H54 (cell line): ENCODE results near the gene GNGT1.

ENCODE experiments used
- DNase-seq: peaks from one replicate; pipeline ENCODE4 v3.0.0; 2011; ENCODE audit warnings: low spot score, mixed read lengths; ENCODE audit not compliant: insufficient read length
- FAIRE-seq: peaks from 3 replicates; lab custom pipeline; 2011; peaks lifted over from hg19 to GRCh38; lab: Jason Lieb, UNC
- POLR2A ChIP-seq: IDR thresholded peaks from 2 replicates; pipeline ENCODE4 v1.6.1; 2011; ENCODE audit warnings: low read depth, mild to moderate bottlenecking, low read length

Gene GNGT1

DNA sequence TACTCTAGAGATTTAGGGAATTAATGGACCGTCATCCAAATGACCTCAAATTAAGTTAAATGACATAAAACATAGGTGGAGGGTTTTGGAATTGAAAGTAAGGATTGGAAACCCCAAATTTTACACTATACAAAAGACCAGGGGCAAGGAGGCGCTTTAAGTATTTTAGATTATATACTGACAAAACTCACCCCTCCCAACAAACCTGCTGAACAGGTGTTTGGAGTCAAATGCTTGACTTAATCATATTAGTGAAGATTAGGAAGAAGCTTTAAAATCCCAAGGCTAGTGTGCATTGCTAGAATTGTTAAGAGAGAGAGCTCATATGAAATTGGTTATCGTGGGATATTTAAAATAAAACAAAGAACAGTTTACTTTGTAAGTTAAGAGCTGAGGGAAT lies at the start of gene GNGT1:
GNGT1 (plus strand) TSS at position 301 of the 400 bp plus-strand sequence. CDS start 180 bp downstream, outside the sequence.
- FAIRE-seq (no peak), DNase-seq (no peak)
- no peak for TF ChIP-seq POLR2A

DNA sequence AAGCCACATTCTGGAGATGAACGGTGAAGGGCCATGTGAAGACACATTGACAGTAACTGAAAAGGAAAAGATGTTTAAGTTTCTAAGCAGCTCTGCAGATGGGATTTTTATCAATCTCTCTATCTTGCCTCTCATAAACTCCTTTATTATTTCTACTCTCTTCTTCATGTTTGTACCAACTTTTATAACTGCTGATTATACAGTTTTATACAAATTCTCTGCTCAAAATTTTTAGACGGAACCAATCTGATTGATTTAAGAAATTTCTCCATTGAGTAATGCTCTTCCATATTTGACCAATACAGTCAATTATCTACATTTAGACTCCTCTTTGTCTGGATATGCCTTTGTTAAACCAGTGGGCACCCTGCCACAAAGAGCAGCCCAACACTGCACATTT lies 47.5 kb upstream of the GNGT1 start:
- no peak for TF ChIP-seq POLR2A
- no peak for FAIRE-seq
- no peak for DNase-seq

DNA sequence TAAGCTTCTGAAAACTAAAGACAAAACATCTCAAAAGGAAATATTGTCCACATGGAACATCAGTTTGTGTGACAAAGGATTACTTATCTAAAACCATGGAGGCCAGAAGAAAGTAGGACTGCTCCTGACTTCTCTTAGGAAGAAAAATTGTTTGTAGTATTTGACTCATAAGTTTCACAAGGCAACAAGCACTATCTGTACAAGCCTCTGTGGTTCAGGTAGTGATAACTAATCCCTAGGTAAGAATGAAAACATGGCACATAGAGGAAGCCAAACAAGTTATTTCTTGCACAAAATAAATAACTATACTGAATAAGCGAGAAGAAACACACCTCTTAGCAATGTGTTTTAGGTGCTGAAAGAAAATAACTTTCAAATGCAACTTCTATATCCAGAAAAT lies 46.1 kb upstream of the GNGT1 start:
- DNase-seq: no peak
- FAIRE-seq: no peak
- no peak for TF ChIP-seq POLR2A

DNA sequence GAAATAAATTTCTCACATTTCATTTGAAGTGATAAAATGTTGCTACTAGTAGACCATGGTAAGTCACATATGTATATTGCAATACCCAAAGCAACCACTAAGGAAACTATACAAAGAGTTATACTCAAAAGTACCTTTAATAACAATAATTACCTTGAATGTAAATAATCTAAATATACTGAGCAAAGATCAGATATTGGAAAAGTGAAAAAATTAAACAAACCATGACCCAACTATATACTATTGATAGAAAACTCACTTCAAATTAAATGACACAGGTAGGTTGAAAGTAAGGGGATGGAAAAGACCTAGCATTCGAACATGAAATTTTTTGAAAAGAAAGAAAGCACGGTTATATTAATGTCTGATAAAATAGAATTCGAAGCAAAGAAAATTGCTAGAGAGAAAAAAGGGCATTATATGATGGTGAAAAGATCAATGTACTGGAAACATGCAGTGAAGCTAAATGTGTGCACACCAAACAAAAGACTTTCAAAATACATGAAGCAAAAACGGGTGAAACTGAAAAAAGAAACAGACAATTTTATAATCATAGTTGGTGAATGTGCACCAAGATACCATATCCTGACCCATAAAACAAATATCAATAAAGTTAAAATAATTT lies 44.9 kb upstream of the GNGT1 start:
- no peak for FAIRE-seq
- no peak for DNase-seq
- TF ChIP-seq POLR2A: no peak

DNA sequence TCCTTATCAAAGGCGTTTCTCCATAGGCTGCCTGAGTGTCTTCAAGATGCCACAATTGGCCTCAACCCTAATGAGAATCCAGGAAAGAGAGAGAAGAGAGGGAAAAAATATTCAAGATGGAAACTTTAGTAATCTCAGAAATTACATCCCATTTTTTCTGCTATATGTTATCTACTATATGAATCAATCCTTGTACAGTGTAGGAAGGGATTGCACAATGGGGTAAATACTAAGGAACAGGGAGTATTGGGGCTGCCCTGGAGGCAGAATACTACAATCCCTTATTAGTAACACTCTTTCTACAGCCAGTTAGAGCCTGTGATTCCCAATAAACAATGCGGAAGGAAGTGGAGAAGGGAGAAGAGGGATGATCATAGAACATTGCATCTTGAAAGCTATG lies 43.7 kb upstream of the GNGT1 start:
- TF ChIP-seq POLR2A: no peak
- FAIRE-seq (no peak), DNase-seq (no peak)

DNA sequence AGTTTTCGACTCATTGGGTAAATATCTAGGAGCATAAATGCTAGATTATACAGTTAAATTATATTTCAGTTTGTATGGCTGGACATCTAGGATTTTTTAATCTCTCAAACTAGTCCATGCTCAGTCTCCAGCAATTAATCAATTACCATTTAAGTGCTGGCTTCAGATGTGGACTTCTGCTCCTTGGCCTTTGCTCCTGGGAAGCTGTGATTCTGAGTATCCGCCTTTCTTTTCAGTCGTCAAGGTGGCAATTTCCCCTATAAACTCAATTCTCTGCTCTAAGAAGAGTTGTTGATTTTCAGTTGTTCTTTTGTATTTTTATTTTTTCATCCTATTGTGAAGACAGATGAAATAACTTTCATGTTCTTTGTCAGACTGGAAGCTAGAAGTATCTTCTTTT lies 39.5 kb upstream of the GNGT1 start:
- TF ChIP-seq POLR2A: no peak
- FAIRE-seq: no peak
- no peak for DNase-seq

DNA sequence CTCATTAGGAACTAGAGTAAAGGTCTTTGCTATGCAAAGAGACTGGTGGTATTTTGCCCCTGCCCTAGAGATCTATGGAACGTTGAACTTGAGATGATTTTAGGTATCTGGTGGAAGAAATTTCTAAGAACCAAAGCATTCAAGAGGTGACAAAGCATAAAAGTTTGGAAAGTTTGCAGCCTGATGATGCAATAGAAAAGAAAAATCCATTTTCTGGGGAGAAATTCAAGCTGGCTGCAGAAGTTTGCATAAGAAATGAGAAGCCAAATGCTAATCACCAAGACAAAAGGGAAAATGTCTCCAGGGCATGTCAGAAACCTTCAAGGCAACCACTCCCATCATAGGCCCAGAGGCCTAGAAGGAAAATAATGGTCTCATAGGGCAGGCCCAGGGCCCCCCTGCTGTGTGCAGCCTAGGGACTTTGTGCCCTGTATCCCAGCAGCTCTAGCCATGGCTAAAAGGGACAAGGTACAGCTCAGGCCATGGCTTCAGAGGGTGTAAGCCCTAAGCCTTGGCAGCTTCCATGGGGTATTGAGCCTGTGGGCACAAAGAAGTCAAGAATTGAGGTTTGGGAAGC lies 32.3 kb upstream of the GNGT1 start:
- no peak for TF ChIP-seq POLR2A
- FAIRE-seq: no peak
- no peak for DNase-seq

DNA sequence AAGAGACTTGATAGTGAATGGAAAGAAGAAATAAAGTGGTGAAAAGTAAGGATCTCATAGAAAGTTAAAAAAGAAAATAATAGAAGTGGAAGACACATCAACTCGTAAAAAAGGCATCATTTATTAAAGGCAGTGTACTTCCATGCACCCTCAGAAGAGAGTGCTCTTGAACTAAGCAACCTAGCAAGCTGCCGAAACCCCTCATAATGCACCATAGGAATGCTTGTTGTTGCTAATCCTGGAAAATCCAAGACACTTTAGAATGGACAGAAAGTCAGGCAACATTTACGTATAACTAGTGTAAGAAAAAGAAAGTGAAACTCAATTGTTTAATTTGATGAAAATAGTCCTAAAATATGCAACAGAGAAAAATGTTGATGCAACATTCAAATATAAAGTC lies 28.6 kb upstream of the GNGT1 start:
- FAIRE-seq (no peak), DNase-seq (no peak)
- TF ChIP-seq POLR2A: no peak

DNA sequence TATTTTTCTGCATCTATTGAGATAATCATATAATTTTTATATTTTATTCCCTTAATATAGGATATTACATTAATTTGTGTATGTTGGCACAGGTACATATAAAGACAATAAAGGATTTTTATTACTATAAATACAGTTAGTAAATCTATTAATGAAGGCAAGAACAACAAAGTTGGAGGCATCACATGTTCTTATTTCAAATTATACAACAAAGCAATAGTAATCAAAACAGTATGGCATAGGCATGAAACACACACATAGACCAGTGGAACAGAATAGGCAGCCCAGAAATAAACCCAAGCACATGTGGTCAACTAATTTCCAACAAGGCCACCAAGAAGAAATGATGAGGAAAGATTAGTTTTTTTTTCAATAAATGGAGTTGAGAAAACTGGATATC lies 27.0 kb upstream of the GNGT1 start:
- DNase-seq (no peak), FAIRE-seq (no peak)
- TF ChIP-seq POLR2A: no peak

DNA sequence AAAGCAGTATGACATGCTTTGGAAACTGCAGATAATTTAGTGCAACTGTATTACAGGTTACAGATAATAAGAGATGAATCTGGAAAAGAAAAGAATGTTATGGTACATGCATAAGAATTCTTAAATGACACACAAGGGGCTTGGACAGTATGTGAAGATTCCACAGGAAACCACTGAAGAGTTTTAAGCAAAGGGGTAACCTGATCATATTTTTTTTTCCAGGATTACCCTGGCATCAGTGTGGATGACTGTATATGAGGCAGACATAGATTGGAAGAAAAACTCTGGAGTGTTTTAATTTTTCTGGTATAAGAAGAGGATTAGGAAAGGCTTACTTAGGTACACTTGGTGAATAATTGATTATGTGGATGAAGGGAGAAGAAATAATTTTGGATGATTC lies 23.9 kb upstream of the GNGT1 start:
- FAIRE-seq (no peak), DNase-seq (no peak)
- TF ChIP-seq POLR2A: no peak

DNA sequence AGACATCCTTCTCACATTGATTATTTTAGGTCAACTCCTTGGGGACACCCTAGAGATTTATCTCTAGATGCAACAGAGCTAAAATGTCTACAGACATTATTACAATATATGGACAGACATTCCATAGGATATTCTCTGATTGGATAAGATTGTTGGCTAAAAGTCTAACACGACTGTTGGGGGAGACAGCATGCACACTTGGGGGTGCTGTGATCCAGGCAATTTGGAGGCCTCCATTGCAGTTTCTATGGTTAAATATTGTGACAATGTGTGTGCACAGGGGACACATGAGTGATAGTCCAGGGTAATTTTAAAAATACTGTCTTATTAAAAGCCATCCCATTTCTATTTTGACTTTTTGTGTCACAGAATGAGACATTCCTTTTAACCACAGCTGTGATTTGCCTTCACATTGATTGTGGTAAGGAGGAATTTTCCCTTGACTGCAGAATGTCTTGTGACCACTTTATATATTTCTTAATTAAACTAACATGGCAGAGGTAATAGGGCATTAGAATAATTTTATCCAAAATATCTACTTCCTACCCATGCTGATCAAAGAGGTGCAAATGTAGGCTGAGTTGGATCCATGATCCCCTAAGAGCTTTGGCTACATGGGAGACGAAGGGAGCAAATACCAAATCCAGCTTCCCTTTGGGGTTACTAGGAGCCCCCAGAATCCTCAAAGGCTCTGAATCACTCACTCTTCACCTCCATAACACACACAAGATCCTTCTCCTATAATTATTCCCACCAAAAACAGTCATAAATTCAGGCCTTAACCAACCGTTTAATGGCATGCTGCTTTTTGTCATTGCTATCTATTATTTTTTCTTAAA lies 23.1 kb upstream of the GNGT1 start:
- no peak for DNase-seq
- TF ChIP-seq POLR2A: no peak
- FAIRE-seq: no peak

DNA sequence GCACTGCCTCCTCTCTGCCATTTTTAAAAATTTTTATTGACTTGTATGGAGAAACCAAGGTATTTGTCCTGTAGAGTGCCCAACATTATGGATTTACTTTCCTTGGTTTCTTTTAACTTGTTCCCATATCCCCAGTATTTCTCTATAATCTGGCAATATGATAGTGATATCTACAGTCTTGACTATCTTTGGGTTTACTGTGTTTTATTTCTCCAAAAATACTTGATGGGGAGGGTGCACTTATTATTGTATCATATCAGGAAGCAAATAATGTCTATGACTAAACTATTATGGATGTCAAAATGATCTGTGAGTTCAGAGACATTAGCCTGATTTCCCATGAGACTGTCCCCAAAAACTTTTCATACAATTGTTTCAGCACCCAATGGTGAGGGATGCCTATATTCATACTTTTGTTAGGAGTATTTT lies 22.4 kb upstream of the GNGT1 start:
- DNase-seq (no peak), FAIRE-seq (no peak)
- TF ChIP-seq POLR2A: no peak

DNA sequence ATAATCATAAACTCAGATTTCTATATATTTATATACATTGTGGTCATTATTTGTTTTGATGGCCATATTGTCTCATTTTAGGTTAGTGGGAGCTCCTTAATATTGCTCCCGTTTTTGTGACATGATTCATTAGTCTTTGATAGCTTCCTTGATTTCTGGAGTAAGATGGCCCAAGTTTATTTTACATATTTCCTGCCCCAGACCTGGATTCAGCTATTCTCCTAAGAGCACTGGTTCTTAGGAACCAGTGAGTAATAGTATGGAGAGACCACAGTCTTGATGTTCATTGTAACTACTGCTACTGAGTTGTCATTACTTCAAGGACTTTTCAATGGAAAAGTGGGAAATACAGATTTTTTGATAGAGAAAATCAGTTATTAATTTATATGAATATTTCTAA lies 21.8 kb upstream of the GNGT1 start:
- no peak for TF ChIP-seq POLR2A
- DNase-seq: no peak
- no peak for FAIRE-seq

DNA sequence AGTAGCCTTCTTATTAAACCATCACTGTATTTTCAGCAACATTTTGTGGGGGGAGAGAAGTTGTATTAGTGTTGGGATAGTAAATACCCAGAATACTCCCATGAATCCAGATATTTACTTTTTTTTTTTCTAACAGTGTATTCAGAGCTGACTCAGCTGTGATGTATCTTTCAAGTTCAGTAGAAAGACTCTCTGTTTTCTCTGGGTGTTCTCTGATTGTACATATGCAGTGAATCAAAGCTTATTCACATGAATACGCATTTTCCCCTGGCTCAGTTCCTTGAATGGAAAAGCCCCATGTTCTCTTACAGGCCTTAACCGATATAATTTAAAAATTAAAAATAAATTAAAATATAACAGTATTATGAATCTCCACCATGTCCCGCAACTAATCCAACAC lies 17.1 kb upstream of the GNGT1 start:
- FAIRE-seq (peak; percentile 77), DNase-seq (no peak)
- no peak for TF ChIP-seq POLR2A
